Loucy (cell line): Measurements from ENCODE around the gene CCNF.
A peak's percentile ranks its signal among the peaks of the same experiment; 100 is the strongest.

Experiments
- EZH2phosphoT487 ChIP-seq: fragments of 200-600 bp; IDR thresholded peaks from 2 replicates; pipeline ENCODE4 v1.6.1; 2018; ENCODE audit warnings: antibody characterized with exemption, mild to moderate bottlenecking, moderate library complexity, borderline replicate concordance
- TF ChIP-seq, protein P1 (sequence below): fragments of 200-600 bp; sonication (generic); conservative IDR thresholded peaks from 2 replicates; pipeline ENCODE4 v1.5.1; 2014; ENCODE audit warnings: mild to moderate bottlenecking, antibody characterized with exemption, low read length

DNA sequence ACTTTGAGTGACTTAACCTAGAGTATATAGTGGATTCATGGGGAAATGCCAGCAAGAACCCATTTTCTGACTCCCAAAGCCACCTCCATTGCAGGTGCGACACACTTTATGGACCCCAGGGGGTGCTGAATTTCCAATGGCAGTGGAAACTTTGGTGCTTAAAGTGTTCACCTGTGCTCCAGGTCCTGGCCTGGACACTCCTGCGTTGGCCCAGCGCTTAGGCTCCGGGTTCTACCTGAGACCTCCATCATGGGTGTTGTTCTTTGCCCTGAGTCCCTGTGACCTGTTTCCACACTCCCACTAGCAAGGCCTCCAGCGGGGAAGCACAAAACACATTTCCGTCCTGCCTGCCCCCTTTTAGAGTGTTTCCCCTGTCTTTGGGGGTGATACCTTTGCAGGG lies 3.0 kb downstream of the CCNF start:
- TF ChIP-seq, protein P1, sequence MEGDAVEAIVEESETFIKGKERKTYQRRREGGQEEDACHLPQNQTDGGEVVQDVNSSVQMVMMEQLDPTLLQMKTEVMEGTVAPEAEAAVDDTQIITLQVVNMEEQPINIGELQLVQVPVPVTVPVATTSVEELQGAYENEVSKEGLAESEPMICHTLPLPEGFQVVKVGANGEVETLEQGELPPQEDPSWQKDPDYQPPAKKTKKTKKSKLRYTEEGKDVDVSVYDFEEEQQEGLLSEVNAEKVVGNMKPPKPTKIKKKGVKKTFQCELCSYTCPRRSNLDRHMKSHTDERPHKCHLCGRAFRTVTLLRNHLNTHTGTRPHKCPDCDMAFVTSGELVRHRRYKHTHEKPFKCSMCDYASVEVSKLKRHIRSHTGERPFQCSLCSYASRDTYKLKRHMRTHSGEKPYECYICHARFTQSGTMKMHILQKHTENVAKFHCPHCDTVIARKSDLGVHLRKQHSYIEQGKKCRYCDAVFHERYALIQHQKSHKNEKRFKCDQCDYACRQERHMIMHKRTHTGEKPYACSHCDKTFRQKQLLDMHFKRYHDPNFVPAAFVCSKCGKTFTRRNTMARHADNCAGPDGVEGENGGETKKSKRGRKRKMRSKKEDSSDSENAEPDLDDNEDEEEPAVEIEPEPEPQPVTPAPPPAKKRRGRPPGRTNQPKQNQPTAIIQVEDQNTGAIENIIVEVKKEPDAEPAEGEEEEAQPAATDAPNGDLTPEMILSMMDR = peak; percentile 29; the same call in 1 of the 2 replicates
- TF ChIP-seq EZH2phosphoT487 = no peak
